K562 (cell line): Measurements from ENCODE around the gene SLC12A1. TPM values are rescaled to one million over a fixed set of nuclear protein-coding genes. Genes with fewer than 3 reads are reported as not detected.

ENCODE experiments used
- ATAC-seq: fragments of 200-7000 bp; cut with Tn5 transposase; 3 replicates; pipeline ENCODE4 v1.9.1; 2020; ENCODE audit warnings: moderate library complexity
- BruUV-seq: library from RNA; stranded (reverse); fragments of 400-500 nt; replicated peaks from 2 replicates; lab custom pipeline; 2021; lab: Mats Ljungman, UMichigan
- CTCF ChIA-PET: fragments of 300-600 bp; formaldehyde crosslinking; extraction: SDS; loops from one replicate; lab custom pipeline; 2021; ENCODE audit warnings: low intra/inter-chr PET ratio; lab: Yijun Ruan, JAX
- POLR2A ChIA-PET: fragments of 300-600, 350-650 bp; sonication (Branson Sonifier 250); formaldehyde crosslinking; extraction: SDS; loops from one replicate; lab custom pipeline; 2021; ENCODE audit warnings: antibody characterized with exemption, inconsistent platforms; lab: Yijun Ruan, JAX
- DNase-seq, 4 experiments: peaks; one replicate each; pipeline versions ENCODE4 v3.0.0 to v3.0.0-alpha.2; 2011 to 2018; ENCODE audit warnings: low spot score in 3 of 4, mixed read lengths in 3 of 4; ENCODE audit errors: extremely low read depth in 1 of 4
- FAIRE-seq: peaks from 2 replicates; lab custom pipeline; 2011; peaks lifted over from hg19 to GRCh38; lab: Jason Lieb, UNC
- H2AFZ ChIP-seq: 2 replicates; pipeline ENCODE4 v1.6.0; 2011; ENCODE audit warnings: low read depth, low read length, control low read depth, inconsistent platforms
- H3K27ac ChIP-seq: fragments of 200-600 bp; 3 replicates; pipeline ENCODE4 v1.8.0; 2011; ENCODE audit warnings: low read depth, mild to moderate bottlenecking, control low read depth, inconsistent platforms, low read length, moderate library complexity, mixed read lengths; ENCODE audit errors: extremely low read depth
- H3K27me3 ChIP-seq, 2 experiments: fragments of 300-600 bp in 1 of 2; 2 replicates in 1 of 2; 3 replicates in 1 of 2; pipeline versions ENCODE4 v1.6.0 to v1.8.0; 2011; ENCODE audit warnings: inconsistent platforms in 2 of 2, low read length in 2 of 2, mild to moderate bottlenecking in 1 of 2, mixed read lengths in 1 of 2, moderate library complexity in 1 of 2; ENCODE audit not compliant: control insufficient read depth in 2 of 2, insufficient read depth in 2 of 2
- H3K36me3 ChIP-seq: fragments of 300-600 bp; 3 replicates; pipeline ENCODE4 v1.8.0; 2011; ENCODE audit warnings: mild to moderate bottlenecking, low read length, inconsistent platforms; ENCODE audit not compliant: control insufficient read depth, insufficient read depth
- H3K4me1 ChIP-seq, 2 experiments: fragments of 200-600 bp in 1 of 2; replicated peaks in 1 of 2; 2 replicates in 1 of 2; 3 replicates in 1 of 2; pipeline versions ENCODE4 v1.5.1 to v1.8.0; 2011; ENCODE audit warnings: inconsistent platforms in 2 of 2, low read length in 2 of 2, mild to moderate bottlenecking in 1 of 2, mixed read lengths in 1 of 2, moderate library complexity in 1 of 2; ENCODE audit not compliant: control insufficient read depth in 2 of 2, insufficient read depth in 2 of 2
- H3K4me2 ChIP-seq: 2 replicates; pipeline ENCODE4 v1.6.1; 2011; ENCODE audit warnings: low read length, control low read depth, inconsistent platforms, mixed read lengths; ENCODE audit not compliant: insufficient read depth
- H3K4me3 ChIP-seq: fragments of 200-600 bp; sonication (generic), shearing (Covaris generic); 2 replicates; pipeline ENCODE4 v1.5.1; 2016; ENCODE audit warnings: control low read depth, inconsistent platforms
- H3K79me2 ChIP-seq: fragments of 200-600 bp; 3 replicates; pipeline ENCODE4 v1.8.0; 2011; ENCODE audit warnings: low read length, inconsistent platforms; ENCODE audit not compliant: control insufficient read depth, insufficient read depth
- H3K9ac ChIP-seq, 2 experiments: 2 replicates each; pipeline versions ENCODE4 v1.6.0 to v1.6.1; 2011; ENCODE audit warnings: low read depth in 2 of 2, low read length in 2 of 2, control low read depth in 1 of 2, inconsistent platforms in 1 of 2, mild to moderate bottlenecking in 1 of 2, mixed read lengths in 1 of 2; ENCODE audit not compliant: insufficient read depth in 1 of 2
- H3K9me1 ChIP-seq: one replicate; pipeline ENCODE4 v1.6.0; 2011; ENCODE audit warnings: inconsistent platforms, mild to moderate bottlenecking, low read length, moderate library complexity; ENCODE audit not compliant: control insufficient read depth, insufficient read depth
- H3K9me3 ChIP-seq: replicated peaks from 2 replicates; pipeline ENCODE4 v1.5.1; 2011; ENCODE audit warnings: low read depth, low read length, inconsistent platforms; ENCODE audit not compliant: control insufficient read depth, insufficient read depth
- H4K20me1 ChIP-seq: replicated peaks from 2 replicates; pipeline ENCODE4 v1.6.1; 2011; ENCODE audit warnings: low read length, inconsistent platforms, mixed read lengths; ENCODE audit not compliant: control insufficient read depth, insufficient read depth
- ATF1 ChIP-seq, 2 experiments: fragments of 450-650 bp in 1 of 2; IDR thresholded peaks; 2 replicates each; pipeline ENCODE4 v1.6.1; 2016; ENCODE audit warnings: missing compliant biosample characterization in 1 of 2, missing genetic modification characterization in 1 of 2
- ATF4 ChIP-seq: fragments of 450-650 bp; formaldehyde crosslinking; IDR thresholded peaks from 2 replicates; pipeline ENCODE4 v1.4.0; 2022; ENCODE audit warnings: mild to moderate bottlenecking, moderate library complexity
- ATF6 ChIP-seq: sonication (generic); formaldehyde crosslinking; IDR thresholded peaks from 2 replicates; pipeline ENCODE4 v1.4.0; 2020; ENCODE audit warnings: mild to moderate bottlenecking, missing genetic modification reagents
- CBX1 ChIP-seq: sonication (generic); IDR thresholded peaks from 2 replicates; pipeline ENCODE4 v1.6.1; 2016; ENCODE audit warnings: antibody characterized with exemption, low read depth, mild to moderate bottlenecking
- GABPB1 ChIP-seq: sonication (generic); formaldehyde crosslinking; IDR thresholded peaks from 2 replicates; pipeline ENCODE4 v1.8.0; 2022; ENCODE audit warnings: mild to moderate bottlenecking, missing genetic modification reagents
- HDAC1 ChIP-seq, 2 experiments: fragments of 450-650 bp; IDR thresholded peaks; 2 replicates each; pipeline ENCODE4 v1.6.1; 2016 to 2017; ENCODE audit warnings: inconsistent platforms in 1 of 2, mild to moderate bottlenecking in 1 of 2, moderate library complexity in 1 of 2
- NFXL1 ChIP-seq: fragments of 450-650 bp; formaldehyde crosslinking; IDR thresholded peaks from 2 replicates; pipeline ENCODE4 v1.4.0; 2021; ENCODE audit warnings: mild to moderate bottlenecking
- SMAD2 ChIP-seq: fragments of 150-350 bp; IDR thresholded peaks from 2 replicates; pipeline ENCODE4 v1.6.1; 2014; ENCODE audit warnings: low read depth, mild to moderate bottlenecking, low read length
- TEAD2 ChIP-seq: fragments of 450-650 bp; IDR thresholded peaks from 2 replicates; pipeline ENCODE4 v1.6.1; 2016; ENCODE audit warnings: missing genetic modification characterization, control low read depth, missing compliant biosample characterization
- ZBTB33 ChIP-seq: sonication (generic); formaldehyde crosslinking; IDR thresholded peaks from 2 replicates; pipeline ENCODE4 v1.8.1; 2023; ENCODE audit warnings: mild to moderate bottlenecking, missing genetic modification reagents
- ZHX1 ChIP-seq: fragments of 150-350 bp; conservative IDR thresholded peaks from 2 replicates; pipeline ENCODE4 v1.6.1; 2014; ENCODE audit warnings: low read length
- ZNF511 ChIP-seq: sonication (generic); formaldehyde crosslinking; IDR thresholded peaks from 2 replicates; pipeline ENCODE4 v1.8.0; 2022; ENCODE audit warnings: mild to moderate bottlenecking, missing genetic modification reagents
- ZNF584 ChIP-seq: fragments of 200-800 bp; sonication (Bioruptor generic); IDR thresholded peaks from 2 replicates; pipeline ENCODE4 v1.6.1; 2016; ENCODE audit warnings: low read depth, mild to moderate bottlenecking, missing genetic modification characterization, missing compliant biosample characterization
- ZNF766 ChIP-seq: fragments of 200-800 bp; sonication (Bioruptor generic); conservative IDR thresholded peaks from 2 replicates; pipeline ENCODE4 v1.6.1; 2016; ENCODE audit warnings: missing genetic modification characterization, missing compliant biosample characterization
- WGBS: fragments of 100-300 bp; shearing (Covaris generic); methylation state at CpG from one replicate; pipeline ENCODE4 v1.1.6; 2016; ENCODE audit warnings: low coverage, mixed read lengths; ENCODE audit not compliant: insufficient coverage; ENCODE audit errors: missing lambda C conversion rate; 5-methylcytosine and 5-hydroxymethylcytosine counted together
- in situ Hi-C: fragments of 300-500 bp; cut with MboI; formaldehyde crosslinking; loops from 4 replicates; pipeline ENCODE4 v1.15.0; 2018; ENCODE audit warnings: inconsistent platforms, mixed read lengths
- intact Hi-C: fragments of 100-400 bp; cut with micrococcal nuclease; formaldehyde crosslinking; loops from 2 replicates; pipeline ENCODE4 v1.14.2; 2022
- polyA plus RNA-seq, 8 experiments: library from polyadenylated mRNA; depleted of rRNA in 4 of 8; stranded (reverse) in 5 of 8; unstranded in 3 of 8; fragments of >200 nt; fragmentation: Nextera tagmentation in 2 of 8; fragmentation: Illumina TruSeq in 1 of 8; extraction: Ambion mirVana in 2 of 8; extraction: Trizol in 1 of 8; gene quantifications; 2 replicates each; pipeline versions ENCODE4 v1.2.1 to v1.2.3, GENCODE V29; 2011 to 2014; ENCODE audit warnings: inconsistent platforms in 1 of 8, missing spikeins in 1 of 8
- total RNA-seq, 7 experiments: library from RNA; depleted of rRNA in 6 of 7; stranded (reverse); fragments of >200 nt in 6 of 7; fragmentation: Illumina TruSeq in 2 of 7; extraction: Trizol in 2 of 7; gene quantifications; 2 replicates each; pipeline versions ENCODE4 v1.2.1 to v1.2.3, GENCODE V29; 2011 to 2021; ENCODE audit warnings: low replicate concordance in 1 of 7

Gene SLC12A1
- total and polyA plus RNA-seq, 9 of the 15 experiments (the other 6 are each of a cell fraction or from before 2014, with no cell fraction given): not detected

- Histone ChIP-seq H3K27ac (no peak overlapping the region), H3K4me2 (no peak overlapping the region), H4K20me1 (no peaks in the 10 kb centered on the region), H3K4me1 (no peaks in the 10 kb centered on the region), H3K36me3 (no peaks in the 10 kb centered on the region), H3K4me3 (no peak overlapping the region), H3K79me2 (peaks cover 12% of the 10 kb centered on the region), H3K9ac (no peak overlapping the region), H2AFZ (no peak overlapping the region), H3K9me3 (no peaks in the 10 kb centered on the region), H3K9me1 (no peaks in the 10 kb centered on the region), H3K27me3 (peaks cover 10 to 14% of the 10 kb centered on the region in 2 experiments; a peak in 4 of 5 replicates)
- POLR2A ChIA-PET: no interaction called here
- CTCF ChIA-PET: no interaction called here
- intact Hi-C loops (no loop called here), in situ Hi-C loops (no loop called here)
- ATAC-seq (no peak; the same call in 2 of the 3 replicates), FAIRE-seq (no peak), DNase-seq (no peak)
- WGBS: 18% methylated on average over 5 of the region's 5 CpGs
- TF ChIP-seq ATF6 (CRISPR knock-in tag): no peak
- TF ChIP-seq ATF4: no peak
- no peak for TF ChIP-seq ZNF584 (CRISPR knock-in tag)
- no peak for TF ChIP-seq ZNF511 (CRISPR knock-in tag)
- no peak for TF ChIP-seq NFXL1 (CRISPR knock-in tag)
- TF ChIP-seq ZNF766 (CRISPR knock-in tag): no peak
- no peak for TF ChIP-seq CBX1
- no peak for TF ChIP-seq ZBTB33
- no peak for TF ChIP-seq GABPB1
- TF ChIP-seq HDAC1 (IDR thresholded peaks at IDR 0.05): no peak
- no peak for TF ChIP-seq SMAD2
- no peak for TF ChIP-seq ATF1 (CRISPR knock-in tag; IDR thresholded peaks at IDR 0.05)
- TF ChIP-seq ATF1 (tag; IDR thresholded peaks at IDR 0.05): no peak
- no peak for TF ChIP-seq ZHX1
- TF ChIP-seq TEAD2 (tag): no peak
- BruUV-seq: no TSS peak
Measured at GRCh38 chr15:48325400-48325799, 119.3 kb downstream of the SLC12A1 start.
